HG03571 (cell line): ENCODE results near the gene ACP3.

Experiments used
- ATAC-seq: cut with Tn5 transposase; IDR thresholded peaks from one replicate; pipeline ENCODE4 v1.9.1; 2021; ENCODE audit not compliant: unreplicated experiment

Gene ACP3

GRCh38 chr3:132405609-132406299 lies 88.5 kb downstream of the ACP3 start:
- ATAC-seq = no peak

DNA sequence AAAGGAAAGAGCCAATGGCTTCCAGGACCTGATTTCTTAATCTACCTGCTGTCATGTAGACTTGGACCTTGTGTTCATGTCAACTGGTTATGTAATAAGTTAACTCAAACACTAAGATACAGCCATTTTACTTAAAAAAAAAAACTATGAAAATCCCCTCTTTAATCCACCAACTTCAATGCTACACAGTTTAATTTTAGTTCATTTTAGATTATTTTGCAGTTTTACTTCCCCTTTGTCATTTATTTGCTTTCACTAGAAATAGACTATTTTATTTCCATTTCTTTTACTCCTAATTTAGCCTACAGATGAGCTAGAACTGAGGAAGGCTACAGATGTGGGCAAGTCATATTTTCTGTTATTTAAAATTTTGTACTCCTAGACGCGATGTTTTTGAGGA lies 89.4 kb downstream of the ACP3 start:
- no peak for ATAC-seq

- no peak for ATAC-seq
Measured at GRCh38 chr3:132407025-132407424, 89.8 kb downstream of the ACP3 start.
